GM19452 (cell line): ENCODE data around the gene EXOC3.
"Not testable (repeated sequence)": the region's sequence is repeated elsewhere in the genome, so short reads cannot be mapped to it uniquely, and the experiment has no call there.

Source experiments
- ATAC-seq: cut with Tn5 transposase; IDR thresholded peaks from one replicate; pipeline ENCODE4 v1.9.1; 2021; ENCODE audit not compliant: unreplicated experiment

The EXOC3 gene

DNA sequence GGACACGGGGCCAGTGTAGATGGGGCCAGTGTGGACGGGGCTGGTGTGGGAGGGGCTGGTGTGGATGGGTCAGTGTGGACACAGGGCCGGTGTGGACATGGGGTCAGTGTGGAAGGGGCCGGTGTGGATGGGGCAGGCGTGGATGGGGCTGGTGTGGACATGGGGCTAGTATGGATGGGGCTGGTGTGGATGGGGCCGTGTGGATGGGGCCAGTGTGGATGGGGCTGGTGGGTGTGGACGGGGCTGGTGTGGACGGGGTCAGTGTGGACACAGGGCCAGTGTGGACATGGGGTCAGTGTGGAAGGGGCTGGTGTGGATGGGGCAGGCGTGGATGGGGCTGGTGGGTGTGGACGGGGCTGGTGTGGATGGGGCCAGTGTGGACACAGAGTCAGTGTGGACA is 57.5 kb downstream of the EXOC3 start:
- no peak for ATAC-seq

GRCh38 chr5:501105-501830 is 58.3 kb downstream of the EXOC3 start:
- ATAC-seq = no peak

DNA sequence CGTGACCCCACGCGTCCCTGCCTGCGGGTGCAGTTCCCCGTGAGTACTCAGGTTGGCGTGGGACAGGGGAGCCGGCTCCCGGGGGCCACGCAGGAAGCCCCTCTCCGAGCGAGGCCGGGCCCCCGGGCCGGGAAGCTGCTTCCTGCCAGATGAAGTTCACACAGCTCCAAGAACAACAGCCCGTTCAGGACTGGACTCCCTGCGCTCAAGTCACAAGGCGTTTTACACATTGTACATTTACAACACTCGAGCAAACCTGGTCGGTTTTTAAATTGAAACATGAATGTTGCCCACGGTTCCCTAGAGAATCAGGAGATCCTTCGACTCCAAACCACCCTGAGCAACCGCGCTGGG is 58.8 kb downstream of the EXOC3 start:
- no peak for ATAC-seq

GRCh38 chr5:502325-503079 is 59.5 kb downstream of the EXOC3 start:
- ATAC-seq = no peak

- no peak for ATAC-seq
Measured at GRCh38 chr5:504326-505154, 61.6 kb downstream of the EXOC3 start.

DNA sequence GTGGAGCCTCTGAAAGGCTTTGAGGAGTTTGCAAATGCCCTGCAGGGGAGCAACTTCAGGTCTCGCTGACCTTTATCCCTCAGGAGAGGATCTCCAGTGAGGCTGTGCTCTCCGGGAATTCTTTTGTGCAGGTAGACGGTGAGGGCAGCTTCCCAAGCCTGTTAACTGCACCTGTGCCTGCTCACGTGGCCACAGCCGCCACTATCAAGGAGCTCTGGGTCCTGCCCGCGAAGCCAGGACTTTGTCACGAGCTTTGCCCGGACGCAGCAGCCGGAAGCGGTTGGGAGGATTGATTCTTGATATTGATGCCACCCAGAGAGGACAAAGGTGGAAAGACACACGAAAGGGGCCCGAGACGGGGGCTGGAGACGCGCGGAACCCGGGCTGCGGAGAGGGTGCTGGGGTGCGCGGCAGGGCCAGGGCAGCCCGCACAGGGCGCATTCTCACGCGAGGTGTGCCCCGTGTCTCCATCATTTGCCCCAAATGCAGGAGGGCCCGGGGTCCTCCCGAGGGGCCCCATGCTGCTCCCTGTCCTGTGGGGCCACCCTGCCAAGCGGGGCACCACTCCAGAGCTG is 63.1 kb downstream of the EXOC3 start:
- ATAC-seq = no peak

GRCh38 chr5:507986-508575 is 65.1 kb downstream of the EXOC3 start:
- not testable (repeated sequence) for ATAC-seq

- no peak for ATAC-seq
Measured at GRCh38 chr5:509611-510185, 66.7 kb downstream of the EXOC3 start.

GRCh38 chr5:510521-510920 is 67.5 kb downstream of the EXOC3 start:
- no peak for ATAC-seq

GRCh38 chr5:511476-511875 is 68.5 kb downstream of the EXOC3 start:
- no peak for ATAC-seq

GRCh38 chr5:513216-514100 is 70.5 kb downstream of the EXOC3 start:
- no peak for ATAC-seq

- ATAC-seq = no peak
Measured at GRCh38 chr5:514101-514485, 71.1 kb downstream of the EXOC3 start.

- no peak for ATAC-seq
Measured at GRCh38 chr5:514673-515072, 71.7 kb downstream of the EXOC3 start.

DNA sequence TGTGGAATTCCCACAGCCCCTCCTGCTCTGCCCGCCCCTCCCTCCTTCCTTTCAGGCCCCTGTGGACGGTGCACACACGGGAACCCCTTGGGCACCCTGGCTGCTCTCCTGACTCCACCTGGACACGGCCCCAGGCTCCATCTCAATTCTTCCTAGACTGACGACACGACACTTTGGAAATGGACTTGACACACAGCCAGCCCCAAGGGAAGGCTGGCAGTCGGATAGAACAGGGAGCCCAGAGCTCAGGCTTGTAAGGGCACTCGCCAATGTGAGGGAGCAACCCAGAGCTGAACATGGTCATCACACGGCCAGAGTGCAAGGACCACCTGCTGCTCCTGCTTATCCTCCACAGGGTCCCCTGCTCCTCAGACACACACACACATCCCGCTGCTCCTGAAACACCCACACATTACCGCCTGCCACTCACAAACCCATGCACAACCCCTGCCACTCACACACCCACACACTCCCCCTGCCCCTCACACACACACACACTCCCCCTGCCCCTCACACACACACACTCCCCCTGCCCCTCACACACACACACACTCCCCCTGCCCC is 72.4 kb downstream of the EXOC3 start:
- no peak for ATAC-seq

DNA sequence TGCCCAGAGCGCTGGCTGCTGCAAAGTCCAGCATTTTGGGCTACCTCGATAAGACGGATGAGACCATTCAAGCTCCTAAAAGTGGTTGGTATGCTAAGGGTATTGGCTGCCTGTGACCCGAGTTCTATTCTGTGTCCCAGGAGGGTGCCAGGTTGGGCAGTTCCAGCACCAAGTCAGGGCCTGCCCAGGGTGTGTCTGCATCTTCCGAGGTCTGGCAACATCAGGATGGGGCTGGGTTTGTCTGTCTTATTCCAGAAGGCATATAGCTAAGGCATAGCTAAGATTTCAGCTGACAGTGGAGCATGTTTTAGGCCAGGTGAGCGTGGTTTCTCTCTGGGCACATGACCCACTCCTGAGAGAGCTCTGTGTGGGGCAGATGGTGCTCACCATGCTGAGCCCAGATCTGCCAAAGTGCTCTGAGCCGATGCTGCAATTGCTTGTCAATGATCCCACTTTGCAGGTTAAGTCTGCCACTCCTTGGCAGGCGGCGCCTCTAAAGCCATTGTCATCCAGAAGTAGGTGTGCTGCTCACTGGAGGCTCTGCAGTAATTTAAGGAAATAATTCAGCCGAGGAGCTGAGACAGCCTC is 73.5 kb downstream of the EXOC3 start:
- ATAC-seq = no peak
